GM23338 (cell line): ENCODE measurements around the gene CYP11A1. TPM values are rescaled to one million over a fixed set of nuclear protein-coding genes. Genes with fewer than 3 reads are reported as not detected.

Experiments used
- ATAC-seq: fragments of 200-7000 bp; cut with Tn5 transposase; 3 replicates; pipeline ENCODE4 v1.9.1; 2020
- DNase-seq: peaks from one replicate; pipeline ENCODE4 v3.0.0-alpha.2; 2015; ENCODE audit warnings: low spot score
- H2AFZ ChIP-seq: fragments of 200-600 bp; sonication (generic); 2 replicates; pipeline ENCODE4 v1.8.0; 2016; ENCODE audit warnings: antibody characterized with exemption, mild to moderate bottlenecking, moderate library complexity
- H3F3A ChIP-seq: fragments of 200-600 bp; sonication (generic); replicated peaks from 2 replicates; pipeline ENCODE4 v1.8.0; 2017; ENCODE audit warnings: antibody characterized with exemption, mixed run types, low read depth
- H3K27ac ChIP-seq: fragments of 200-600 bp; sonication (generic); 2 replicates; pipeline ENCODE4 v1.6.1; 2016; ENCODE audit warnings: low read depth
- H3K27me3 ChIP-seq: fragments of 200-600 bp; sonication (generic); 2 replicates; pipeline ENCODE4 v1.8.0; 2016; ENCODE audit warnings: mild to moderate bottlenecking, mixed run types, moderate library complexity; ENCODE audit not compliant: insufficient read depth
- H3K36me3 ChIP-seq: fragments of 200-600 bp; sonication (generic); 2 replicates; pipeline ENCODE4 v1.8.0; 2016; ENCODE audit warnings: mild to moderate bottlenecking; ENCODE audit not compliant: insufficient read depth
- H3K4me1 ChIP-seq: fragments of 200-600 bp; sonication (generic); 2 replicates; pipeline ENCODE4 v1.8.0; 2016; ENCODE audit warnings: mild to moderate bottlenecking, moderate library complexity; ENCODE audit not compliant: insufficient read depth
- H3K4me2 ChIP-seq: fragments of 200-600 bp; sonication (generic); 2 replicates; pipeline ENCODE4 v1.7.1; 2017; ENCODE audit warnings: mixed run types
- H3K4me3 ChIP-seq: fragments of 200-600 bp; sonication (generic); 2 replicates; pipeline ENCODE4 v1.6.1; 2016; ENCODE audit warnings: mixed run types
- H3K79me2 ChIP-seq: fragments of 200-600 bp; sonication (generic); replicated peaks from 2 replicates; pipeline ENCODE4 v1.8.0; 2017; ENCODE audit warnings: mild to moderate bottlenecking; ENCODE audit not compliant: insufficient read depth
- H3K9me2 ChIP-seq: fragments of 200-600 bp; sonication (generic); 2 replicates; pipeline ENCODE4 v1.8.0; 2017; ENCODE audit not compliant: insufficient read depth
- H4K20me1 ChIP-seq: fragments of 200-600 bp; sonication (generic); replicated peaks from 2 replicates; pipeline ENCODE4 v1.8.0; 2017; ENCODE audit warnings: mild to moderate bottlenecking; ENCODE audit not compliant: insufficient read depth
- H3K27ac Mint-ChIP-seq: 2 replicates; pipeline ENCODE4 v1.8.0; 2020; ENCODE audit warnings: inconsistent platforms, mild to moderate bottlenecking, moderate library complexity, mixed read lengths
- H3K27me3 Mint-ChIP-seq: 3 replicates; pipeline ENCODE4 v1.8.0; 2022; ENCODE audit warnings: low read depth, mild to moderate bottlenecking, moderate library complexity, mixed read lengths, inconsistent platforms; ENCODE audit not compliant: insufficient read depth, poor library complexity
- H3K36me3 Mint-ChIP-seq: 3 replicates; pipeline ENCODE4 v1.8.0; 2021; ENCODE audit warnings: low read depth, mild to moderate bottlenecking, inconsistent platforms, moderate library complexity, mixed read lengths
- H3K4me1 Mint-ChIP-seq: 3 replicates; pipeline ENCODE4 v1.8.0; 2020; ENCODE audit warnings: mild to moderate bottlenecking, inconsistent platforms, mixed read lengths
- H3K4me3 Mint-ChIP-seq: 3 replicates; pipeline ENCODE4 v1.8.0; 2021; ENCODE audit warnings: moderate library complexity, mild to moderate bottlenecking, inconsistent platforms, mixed read lengths
- H3K9me3 Mint-ChIP-seq: 3 replicates; pipeline ENCODE4 v1.8.0; 2020; ENCODE audit warnings: moderate library complexity, mild to moderate bottlenecking, inconsistent platforms, mixed read lengths
- CREB1 ChIP-seq: fragments of 250-450 bp; sonication (Bioruptor Pico); IDR thresholded peaks from 2 replicates; pipeline ENCODE4 v1.5.0; 2020; ENCODE audit warnings: low read depth, mild to moderate bottlenecking, moderate library complexity
- CTCF ChIP-seq, 2 experiments: fragments of 200-600 bp in 1 of 2; sonication (generic) in 1 of 2; conservative IDR thresholded peaks; 2 replicates each; pipeline versions ENCODE4 v1.5.1 to v1.6.1; 2016 to 2017; ENCODE audit warnings: antibody characterized with exemption in 2 of 2, low read depth in 2 of 2, mild to moderate bottlenecking in 2 of 2, moderate library complexity in 1 of 2
- EZH2phosphoT487 ChIP-seq: fragments of 200-600 bp; sonication (generic); IDR thresholded peaks from one replicate; pipeline ENCODE4 v1.8.1; 2018; ENCODE audit warnings: antibody characterized with exemption; ENCODE audit not compliant: unreplicated experiment
- POLR2AphosphoS5 ChIP-seq: IDR thresholded peaks from 2 replicates; pipeline ENCODE4 v1.6.1; 2016; ENCODE audit warnings: antibody characterized with exemption, low read depth
- REST ChIP-seq: IDR thresholded peaks from one replicate; pipeline ENCODE4 v1.6.1; 2018; ENCODE audit warnings: antibody characterized with exemption; ENCODE audit not compliant: unreplicated experiment
- ZNF114 ChIP-seq: fragments of 250-450 bp; sonication (Bioruptor Pico); IDR thresholded peaks from 2 replicates; pipeline ENCODE4 v1.5.0; 2020; ENCODE audit warnings: mild to moderate bottlenecking, moderate library complexity
- polyA plus RNA-seq: library from polyadenylated mRNA; unstranded; fragments of >200 nt; fragmentation: Nextera tagmentation; extraction: Ambion mirVana; gene quantifications from 2 replicates; pipeline ENCODE4 v1.2.1, GENCODE V29; 2016
- total RNA-seq: library from RNA; depleted of rRNA; stranded (reverse); fragments of >200 nt; shearing (Covaris generic); gene quantifications from 2 replicates; pipeline ENCODE4 v1.2.3, GENCODE V29; 2014
- TF ChIP-seq, protein P1 (sequence below): fragments of 250-450 bp; sonication (Bioruptor Pico); IDR thresholded peaks from 2 replicates; pipeline ENCODE4 v1.5.0; 2020; ENCODE audit warnings: mild to moderate bottlenecking, moderate library complexity

The CYP11A1 gene
- total and polyA plus RNA-seq, 2 experiments from 2014 or later, result 1.2 to 1.7 TPM

DNA sequence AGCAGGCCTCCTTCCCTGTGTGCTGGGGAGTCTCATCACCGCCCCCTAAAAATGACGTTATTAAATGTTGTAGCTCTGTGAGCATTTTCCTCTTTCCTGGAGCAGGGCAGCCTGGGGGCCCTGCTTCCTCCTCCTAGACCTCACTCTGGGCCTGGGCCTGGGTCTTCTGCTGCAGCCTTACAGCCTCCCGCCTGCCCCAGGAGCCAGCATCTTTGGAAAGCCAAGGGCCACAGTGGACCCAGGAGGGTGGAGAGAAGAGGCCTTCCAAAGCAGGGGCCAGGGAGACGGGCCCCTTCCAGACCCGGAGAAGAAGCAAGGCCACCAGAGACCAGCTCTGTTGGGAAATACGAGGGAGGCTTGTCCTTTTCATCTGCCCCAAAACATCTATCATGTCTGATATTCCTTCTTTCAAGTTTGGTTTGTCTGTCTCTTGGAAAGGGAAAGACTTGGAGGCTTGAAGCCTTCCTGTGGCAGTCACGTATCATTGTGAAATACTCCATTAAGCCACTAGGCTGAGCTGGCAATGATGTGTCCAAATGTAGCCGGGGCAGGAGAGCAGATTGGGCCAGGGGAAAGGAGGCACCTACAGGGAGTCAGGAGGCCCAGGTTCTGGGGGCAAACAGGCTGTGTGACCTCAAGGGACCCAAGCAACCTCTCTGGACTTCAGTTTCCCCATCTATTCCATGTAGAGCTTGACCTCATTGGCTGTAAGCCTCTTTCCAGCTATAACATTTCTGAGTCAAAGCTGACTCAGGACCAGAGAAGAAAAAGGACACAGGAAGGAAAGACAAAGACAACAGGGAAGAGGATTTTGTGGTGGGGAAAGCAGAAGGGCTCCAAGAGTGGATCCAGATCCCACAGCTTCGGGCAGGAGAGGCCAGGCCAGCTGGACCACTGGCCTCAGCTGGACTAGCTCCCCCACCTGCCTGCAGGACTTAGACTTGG lies 31.1 kb downstream of the CYP11A1 start (continued):
- TF ChIP-seq, protein P1, sequence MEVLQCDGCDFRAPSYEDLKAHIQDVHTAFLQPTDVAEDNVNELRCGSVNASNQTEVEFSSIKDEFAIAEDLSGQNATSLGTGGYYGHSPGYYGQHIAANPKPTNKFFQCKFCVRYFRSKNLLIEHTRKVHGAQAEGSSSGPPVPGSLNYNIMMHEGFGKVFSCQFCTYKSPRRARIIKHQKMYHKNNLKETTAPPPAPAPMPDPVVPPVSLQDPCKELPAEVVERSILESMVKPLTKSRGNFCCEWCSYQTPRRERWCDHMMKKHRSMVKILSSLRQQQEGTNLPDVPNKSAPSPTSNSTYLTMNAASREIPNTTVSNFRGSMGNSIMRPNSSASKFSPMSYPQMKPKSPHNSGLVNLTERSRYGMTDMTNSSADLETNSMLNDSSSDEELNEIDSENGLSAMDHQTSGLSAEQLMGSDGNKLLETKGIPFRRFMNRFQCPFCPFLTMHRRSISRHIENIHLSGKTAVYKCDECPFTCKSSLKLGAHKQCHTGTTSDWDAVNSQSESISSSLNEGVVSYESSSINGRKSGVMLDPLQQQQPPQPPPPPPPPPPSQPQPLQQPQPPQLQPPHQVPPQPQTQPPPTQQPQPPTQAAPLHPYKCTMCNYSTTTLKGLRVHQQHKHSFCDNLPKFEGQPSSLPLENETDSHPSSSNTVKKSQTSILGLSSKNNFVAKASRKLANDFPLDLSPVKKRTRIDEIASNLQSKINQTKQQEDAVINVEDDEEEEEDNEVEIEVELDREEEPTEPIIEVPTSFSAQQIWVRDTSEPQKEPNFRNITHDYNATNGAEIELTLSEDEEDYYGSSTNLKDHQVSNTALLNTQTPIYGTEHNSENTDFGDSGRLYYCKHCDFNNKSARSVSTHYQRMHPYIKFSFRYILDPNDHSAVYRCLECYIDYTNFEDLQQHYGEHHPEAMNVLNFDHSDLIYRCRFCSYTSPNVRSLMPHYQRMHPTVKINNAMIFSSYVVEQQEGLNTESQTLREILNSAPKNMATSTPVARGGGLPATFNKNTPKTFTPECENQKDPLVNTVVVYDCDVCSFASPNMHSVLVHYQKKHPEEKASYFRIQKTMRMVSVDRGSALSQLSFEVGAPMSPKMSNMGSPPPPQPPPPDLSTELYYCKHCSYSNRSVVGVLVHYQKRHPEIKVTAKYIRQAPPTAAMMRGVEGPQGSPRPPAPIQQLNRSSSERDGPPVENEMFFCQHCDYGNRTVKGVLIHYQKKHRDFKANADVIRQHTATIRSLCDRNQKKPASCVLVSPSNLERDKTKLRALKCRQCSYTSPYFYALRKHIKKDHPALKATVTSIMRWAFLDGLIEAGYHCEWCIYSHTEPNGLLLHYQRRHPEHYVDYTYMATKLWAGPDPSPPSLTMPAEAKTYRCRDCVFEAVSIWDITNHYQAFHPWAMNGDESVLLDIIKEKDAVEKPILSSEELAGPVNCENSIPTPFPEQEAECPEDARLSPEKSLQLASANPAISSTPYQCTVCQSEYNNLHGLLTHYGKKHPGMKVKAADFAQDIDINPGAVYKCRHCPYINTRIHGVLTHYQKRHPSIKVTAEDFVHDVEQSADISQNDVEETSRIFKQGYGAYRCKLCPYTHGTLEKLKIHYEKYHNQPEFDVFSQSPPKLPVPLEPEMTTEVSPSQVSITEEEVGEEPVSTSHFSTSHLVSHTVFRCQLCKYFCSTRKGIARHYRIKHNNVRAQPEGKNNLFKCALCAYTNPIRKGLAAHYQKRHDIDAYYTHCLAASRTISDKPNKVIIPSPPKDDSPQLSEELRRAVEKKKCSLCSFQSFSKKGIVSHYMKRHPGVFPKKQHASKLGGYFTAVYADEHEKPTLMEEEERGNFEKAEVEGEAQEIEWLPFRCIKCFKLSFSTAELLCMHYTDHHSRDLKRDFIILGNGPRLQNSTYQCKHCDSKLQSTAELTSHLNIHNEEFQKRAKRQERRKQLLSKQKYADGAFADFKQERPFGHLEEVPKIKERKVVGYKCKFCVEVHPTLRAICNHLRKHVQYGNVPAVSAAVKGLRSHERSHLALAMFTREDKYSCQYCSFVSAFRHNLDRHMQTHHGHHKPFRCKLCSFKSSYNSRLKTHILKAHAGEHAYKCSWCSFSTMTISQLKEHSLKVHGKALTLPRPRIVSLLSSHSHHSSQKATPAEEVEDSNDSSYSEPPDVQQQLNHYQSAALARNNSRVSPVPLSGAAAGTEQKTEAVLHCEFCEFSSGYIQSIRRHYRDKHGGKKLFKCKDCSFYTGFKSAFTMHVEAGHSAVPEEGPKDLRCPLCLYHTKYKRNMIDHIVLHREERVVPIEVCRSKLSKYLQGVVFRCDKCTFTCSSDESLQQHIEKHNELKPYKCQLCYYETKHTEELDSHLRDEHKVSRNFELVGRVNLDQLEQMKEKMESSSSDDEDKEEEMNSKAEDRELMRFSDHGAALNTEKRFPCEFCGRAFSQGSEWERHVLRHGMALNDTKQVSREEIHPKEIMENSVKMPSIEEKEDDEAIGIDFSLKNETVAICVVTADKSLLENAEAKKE, result no peak
- TF ChIP-seq ZNF114 (CRISPR knock-in tag), result no peak

- H3K36me3 ChIP-seq, result no peaks in the 10 kb centered on the region
- no peaks in the 10 kb centered on the region for H3K9me2 ChIP-seq
- no peak overlapping the region for H3K27ac ChIP-seq
- no peaks in the 10 kb centered on the region for H3F3A ChIP-seq
- Mint-ChIP-seq H3K4me3 (no peak overlapping the region), H3K4me1 (no peaks in the 10 kb centered on the region), H3K27me3 (peaks cover 10% of the 10 kb centered on the region), H3K9me3 (no peaks in the 10 kb centered on the region), H3K27ac (no peak overlapping the region), H3K36me3 (no peaks in the 10 kb centered on the region; the same call in 2 of the 3 replicates)
- H3K4me1 ChIP-seq, result no peaks in the 10 kb centered on the region
- DNase-seq, result no peak
- H3K4me2 ChIP-seq, result no peak overlapping the region
- H3K79me2 ChIP-seq, result no peaks in the 10 kb centered on the region
- H2AFZ ChIP-seq, result no peak overlapping the region
- no peaks in the 10 kb centered on the region for H3K27me3 ChIP-seq
- no peaks in the 10 kb centered on the region for H4K20me1 ChIP-seq
- TF ChIP-seq CREB1 (CRISPR knock-in tag) (no peak), POLR2AphosphoS5 (no peak), CTCF (conservative IDR thresholded peaks at IDR 0.05; ENCODE audit: low read depth in 2 of 2) (no peak), EZH2phosphoT487 (no peak), ZNF114 (CRISPR knock-in tag) (no peak), REST (no peak)
- no peak for ATAC-seq
- no peak overlapping the region for H3K4me3 ChIP-seq
Observed at GRCh38 chr15:74335396-74335795, 32.0 kb downstream of the CYP11A1 start.
